OCI-LY7 (cell line): Measurements from ENCODE around the gene TPK1. TPM values are rescaled to one million over a fixed set of nuclear protein-coding genes. Genes with fewer than 3 reads are reported as not detected.

Experiments
- BruUV-seq: library from RNA; stranded (reverse); fragments of 400-500 nt; replicated peaks from 2 replicates; lab custom pipeline; 2021; lab: Mats Ljungman, UMichigan
- CTCF ChIA-PET: fragments of 300-600 bp; sonication (Branson Sonifier 250); formaldehyde crosslinking; loops from one replicate; lab custom pipeline; 2022; ENCODE audit warnings: antibody characterized with exemption; ENCODE audit not compliant: unreplicated experiment; lab: Charles Lee
- POLR2A ChIA-PET: fragments of 300-600 bp; sonication (Branson Sonifier 250); formaldehyde crosslinking; loops from one replicate; lab custom pipeline; 2022; ENCODE audit warnings: antibody characterized with exemption; lab: Charles Lee
- DNase-seq: peaks from one replicate; pipeline ENCODE4 v3.0.0-alpha.2; 2015; ENCODE audit warnings: low spot score
- H2AFZ ChIP-seq: fragments of 200-600 bp; sonication (generic), shearing (Covaris generic); 2 replicates; pipeline ENCODE4 v1.6.1; 2014; ENCODE audit warnings: mild to moderate bottlenecking, antibody characterized with exemption, low read length, moderate library complexity
- H3K27ac ChIP-seq: fragments of 200-600 bp; sonication (generic); 2 replicates; pipeline ENCODE4 v1.5.1; 2014; ENCODE audit warnings: mixed run types, low read depth, mild to moderate bottlenecking, moderate library complexity, low read length, inconsistent platforms; ENCODE audit not compliant: poor library complexity, severe bottlenecking
- H3K36me3 ChIP-seq: fragments of 200-600 bp; sonication (generic); 2 replicates; pipeline ENCODE4 v1.6.1; 2014; ENCODE audit warnings: mild to moderate bottlenecking, antibody characterized with exemption, low read length, moderate library complexity, mixed read lengths; ENCODE audit not compliant: insufficient read depth
- H3K4me1 ChIP-seq: fragments of 200-600 bp; sonication (generic); 2 replicates; pipeline ENCODE4 v1.5.1; 2014; ENCODE audit warnings: mild to moderate bottlenecking, low read length; ENCODE audit not compliant: insufficient read depth, poor library complexity, severe bottlenecking
- H3K4me2 ChIP-seq: fragments of 200-600 bp; sonication (generic); 2 replicates; pipeline ENCODE4 v1.6.1; 2014; ENCODE audit warnings: mild to moderate bottlenecking, low read length
- H3K4me3 ChIP-seq: fragments of 200-600 bp; sonication (generic); 2 replicates; pipeline ENCODE4 v1.5.1; 2014; ENCODE audit warnings: mild to moderate bottlenecking, low read depth, low read length; ENCODE audit not compliant: poor library complexity, severe bottlenecking
- H3K79me2 ChIP-seq: fragments of 200-600 bp; sonication (generic); 2 replicates; pipeline ENCODE4 v1.6.1; 2016; ENCODE audit warnings: low read depth, mild to moderate bottlenecking, low read length, moderate library complexity, mixed read lengths; ENCODE audit not compliant: insufficient read depth
- H3K9me2 ChIP-seq: fragments of 200-600 bp; sonication (generic); 2 replicates; pipeline ENCODE4 v1.6.1; 2016; ENCODE audit warnings: mild to moderate bottlenecking, low read length, mixed read lengths; ENCODE audit not compliant: insufficient read depth
- H3K9me3 ChIP-seq: fragments of 200-600 bp; sonication (generic); 2 replicates; pipeline ENCODE4 v1.6.1; 2014; ENCODE audit warnings: mild to moderate bottlenecking, mixed run types, low read length, mixed read lengths
- H4K20me1 ChIP-seq: fragments of 200-600 bp; sonication (generic); 2 replicates; pipeline ENCODE4 v1.6.1; 2014; ENCODE audit warnings: mild to moderate bottlenecking, antibody characterized with exemption, low read length, moderate library complexity, mixed read lengths; ENCODE audit not compliant: insufficient read depth
- CTCF ChIP-seq: fragments of 200-600 bp; sonication (generic); conservative IDR thresholded peaks from 2 replicates; pipeline ENCODE4 v1.5.1; 2014; ENCODE audit warnings: mild to moderate bottlenecking, antibody characterized with exemption, low read length, moderate library complexity, mixed read lengths
- EZH2phosphoT487 ChIP-seq: fragments of 200-600 bp; sonication (generic); IDR thresholded peaks from 2 replicates; pipeline ENCODE4 v1.6.1; 2018; ENCODE audit warnings: low read depth, borderline replicate concordance, mild to moderate bottlenecking, mixed run types, antibody characterized with exemption, low read length, moderate library complexity, mixed read lengths
- intact Hi-C: fragments of 100-400 bp; cut with micrococcal nuclease; formaldehyde crosslinking; loops from one replicate; pipeline ENCODE4 v1.10.0; 2022; ENCODE audit not compliant: unreplicated experiment
- total RNA-seq, 2 experiments: library from RNA; depleted of rRNA in 1 of 2; stranded (reverse); fragments of >200 nt in 1 of 2; shearing (Covaris generic) in 1 of 2; gene quantifications; 2 replicates each; pipeline ENCODE4 v1.2.3, GENCODE V29; 2014 to 2022

The TPK1 gene
- total RNA-seq, 2 experiments from 2014 or later, result 6.7 to 12.5 TPM

- Histone ChIP-seq H3K9me3 (no peaks in the 10 kb centered on the region), H2AFZ (no peak overlapping the region), H3K4me3 (no peak overlapping the region), H3K4me1 (no peaks in the 10 kb centered on the region), H3K27ac (no peak overlapping the region), H3K4me2 (no peak overlapping the region), H3K36me3 (no peaks in the 10 kb centered on the region), H4K20me1 (no peaks in the 10 kb centered on the region), H3K79me2 (no peaks in the 10 kb centered on the region), H3K9me2 (no peaks in the 10 kb centered on the region)
- no peak for DNase-seq
- ChIA-PET POLR2A (no interaction called here), CTCF (no interaction called here)
- intact Hi-C loops, result no loop called here
- no TSS peak for BruUV-seq
- TF ChIP-seq CTCF (no peak), EZH2phosphoT487 (no peak)
Observed at GRCh38 chr7:144548556-144548955, 287.3 kb downstream of the TPK1 start.

GRCh38 chr7:144547888-144548287 is 288.0 kb downstream of the TPK1 start:
- intact Hi-C loops, result no loop called here
- H3K36me3 ChIP-seq, result no peaks in the 10 kb centered on the region
- ChIA-PET CTCF (no interaction called here), POLR2A (no interaction called here)
- no peaks in the 10 kb centered on the region for H4K20me1 ChIP-seq
- no peaks in the 10 kb centered on the region for H3K79me2 ChIP-seq
- no peaks in the 10 kb centered on the region for H3K4me1 ChIP-seq
- H2AFZ ChIP-seq, result no peak overlapping the region
- BruUV-seq, result no TSS peak
- H3K4me2 ChIP-seq, result no peak overlapping the region
- no peak for DNase-seq
- no peaks in the 10 kb centered on the region for H3K9me2 ChIP-seq
- no peak for TF ChIP-seq EZH2phosphoT487
- no peak for TF ChIP-seq CTCF
- no peak overlapping the region for H3K4me3 ChIP-seq
- no peaks in the 10 kb centered on the region for H3K9me3 ChIP-seq
- H3K27ac ChIP-seq, result no peak overlapping the region

GRCh38 chr7:144546782-144547181 is 289.1 kb downstream of the TPK1 start:
- TF ChIP-seq CTCF (no peak), EZH2phosphoT487 (no peak)
- H3K79me2 ChIP-seq, result no peaks in the 10 kb centered on the region
- H2AFZ ChIP-seq, result no peak overlapping the region
- ChIA-PET POLR2A (interaction anchor here (0.5 kb wide), 1 partner anchor 20 kb away, joined by 3 read pairs; no protein-coding TSS in a partner anchor), CTCF (no interaction called here)
- no peak overlapping the region for H3K4me2 ChIP-seq
- no peaks in the 10 kb centered on the region for H3K4me1 ChIP-seq
- no peaks in the 10 kb centered on the region for H3K9me3 ChIP-seq
- no peak overlapping the region for H3K27ac ChIP-seq
- no peaks in the 10 kb centered on the region for H3K9me2 ChIP-seq
- intact Hi-C loops, result no loop called here
- BruUV-seq, result no TSS peak
- no peak overlapping the region for H3K4me3 ChIP-seq
- no peaks in the 10 kb centered on the region for H3K36me3 ChIP-seq
- DNase-seq, result no peak
- H4K20me1 ChIP-seq, result no peaks in the 10 kb centered on the region
